Measurements from ENCODE around the gene SLC26A4.

SLC26A4 gene

GRCh38 chr7:107697321-107698049 is 36.9 kb downstream of the SLC26A4 start:
- no peak for DNase-seq

- no peak for DNase-seq
Measured at GRCh38 chr7:107700570-107700969, 39.9 kb downstream of the SLC26A4 start.

GRCh38 chr7:107701191-107701590 is 40.6 kb downstream of the SLC26A4 start:
- no peak for DNase-seq

- DNase-seq: no peak
Measured at GRCh38 chr7:107703219-107703618, 42.6 kb downstream of the SLC26A4 start.

GRCh38 chr7:107703872-107704271 is 43.2 kb downstream of the SLC26A4 start:
- no peak for DNase-seq

GRCh38 chr7:107708956-107709355 is 48.3 kb downstream of the SLC26A4 start:
- DNase-seq: no peak

- DNase-seq: no peak
Measured at GRCh38 chr7:107711301-107711700, 50.7 kb downstream of the SLC26A4 start.

- no peak for DNase-seq
Measured at GRCh38 chr7:107712025-107712424, 51.4 kb downstream of the SLC26A4 start.

- DNase-seq: no peak
Measured at GRCh38 chr7:107712896-107713295, 52.3 kb downstream of the SLC26A4 start.

- DNase-seq: no peak
Measured at GRCh38 chr7:107715531-107715930, 54.9 kb downstream of the SLC26A4 start.

GRCh38 chr7:107718456-107719193 is 58.0 kb downstream of the SLC26A4 start:
- DNase-seq: no peak

- no peak for DNase-seq
Measured at GRCh38 chr7:107721286-107721685, 60.7 kb downstream of the SLC26A4 start.

GRCh38 chr7:107723255-107723654 is 62.6 kb downstream of the SLC26A4 start:
- DNase-seq: no peak

- no peak for DNase-seq
Measured at GRCh38 chr7:107725138-107725740, 64.6 kb downstream of the SLC26A4 start.

- DNase-seq: no peak
Measured at GRCh38 chr7:107726356-107727130, 65.9 kb downstream of the SLC26A4 start.

GRCh38 chr7:107728276-107728675 is 67.6 kb downstream of the SLC26A4 start:
- no peak for DNase-seq

GRCh38 chr7:107742678-107743566 is 82.3 kb downstream of the SLC26A4 start:
- peak; percentile 68 for DNase-seq

- peak; percentile 68 for DNase-seq
Measured at GRCh38 chr7:107743567-107744344, 83.1 kb downstream of the SLC26A4 start, which contains the start of gene CBLL1. TSS of gene CBLL1 (plus strand) at chr7:107744142. CDS start at chr7:107744164, 22 bp downstream.

- no peak for DNase-seq
Measured at GRCh38 chr7:107744345-107744750, 83.7 kb downstream of the SLC26A4 start.

- no peak for DNase-seq
Measured at GRCh38 chr7:107746006-107746405, 85.4 kb downstream of the SLC26A4 start.

- no peak for DNase-seq
Measured at GRCh38 chr7:107751113-107751512, 90.5 kb downstream of the SLC26A4 start.
